Endothelial cell of umbilical vein (primary cell): Measurements from ENCODE around the gene GOLGA2.

Experiments
- POLR2A ChIP-seq: IDR thresholded peaks from 2 replicates; pipeline ENCODE4 v1.6.1; 2012; ENCODE audit warnings: low read depth, mild to moderate bottlenecking, control low read depth, low read length
- TF ChIP-seq, protein P1 (sequence below), 2 donors: IDR thresholded peaks; 1 replicate in 1 of 2; 2 replicates in 1 of 2; pipeline ENCODE4 v1.5.1; 2011; ENCODE audit warnings: low read length in 2 of 2, mild to moderate bottlenecking in 2 of 2, moderate library complexity in 2 of 2, control low read depth in 1 of 2, inconsistent platforms in 1 of 2, low read depth in 1 of 2; ENCODE audit not compliant: insufficient read depth in 1 of 2; ENCODE audit errors: extremely low read depth in 1 of 2
- TF ChIP-seq, protein P2 (sequence below): IDR thresholded peaks from 2 replicates; pipeline ENCODE4 v1.6.1; 2011; ENCODE audit not compliant: insufficient read depth, insufficient read length

DNA sequence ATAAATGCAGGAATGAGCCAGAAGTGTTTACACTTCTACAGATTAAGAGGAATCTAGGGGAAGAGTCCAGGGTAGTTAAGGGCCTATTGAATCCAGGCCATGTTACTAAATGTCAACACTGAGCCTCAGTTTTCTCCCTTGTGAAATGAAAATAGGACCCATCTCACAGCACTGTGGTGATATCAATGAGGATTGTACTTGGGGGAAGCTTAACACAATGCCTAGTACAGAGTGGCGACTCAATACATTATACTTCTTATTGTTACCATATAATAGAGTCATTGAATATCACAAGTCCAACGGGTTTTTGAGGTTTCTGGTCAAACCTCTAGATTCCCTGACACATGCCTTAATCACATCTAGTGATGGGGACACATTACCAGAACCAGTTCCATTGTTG is 41.8 kb upstream of the GOLGA2 start:
- no peak for TF ChIP-seq POLR2A
- TF ChIP-seq, protein P1, sequence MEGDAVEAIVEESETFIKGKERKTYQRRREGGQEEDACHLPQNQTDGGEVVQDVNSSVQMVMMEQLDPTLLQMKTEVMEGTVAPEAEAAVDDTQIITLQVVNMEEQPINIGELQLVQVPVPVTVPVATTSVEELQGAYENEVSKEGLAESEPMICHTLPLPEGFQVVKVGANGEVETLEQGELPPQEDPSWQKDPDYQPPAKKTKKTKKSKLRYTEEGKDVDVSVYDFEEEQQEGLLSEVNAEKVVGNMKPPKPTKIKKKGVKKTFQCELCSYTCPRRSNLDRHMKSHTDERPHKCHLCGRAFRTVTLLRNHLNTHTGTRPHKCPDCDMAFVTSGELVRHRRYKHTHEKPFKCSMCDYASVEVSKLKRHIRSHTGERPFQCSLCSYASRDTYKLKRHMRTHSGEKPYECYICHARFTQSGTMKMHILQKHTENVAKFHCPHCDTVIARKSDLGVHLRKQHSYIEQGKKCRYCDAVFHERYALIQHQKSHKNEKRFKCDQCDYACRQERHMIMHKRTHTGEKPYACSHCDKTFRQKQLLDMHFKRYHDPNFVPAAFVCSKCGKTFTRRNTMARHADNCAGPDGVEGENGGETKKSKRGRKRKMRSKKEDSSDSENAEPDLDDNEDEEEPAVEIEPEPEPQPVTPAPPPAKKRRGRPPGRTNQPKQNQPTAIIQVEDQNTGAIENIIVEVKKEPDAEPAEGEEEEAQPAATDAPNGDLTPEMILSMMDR (IDR thresholded peaks at IDR 0.05; ENCODE audit: extremely low read depth in 1 of 2, insufficient read depth in 1 of 2, low read depth in 1 of 2, low read length in 2 of 2) = no peak
- TF ChIP-seq, protein P2, sequence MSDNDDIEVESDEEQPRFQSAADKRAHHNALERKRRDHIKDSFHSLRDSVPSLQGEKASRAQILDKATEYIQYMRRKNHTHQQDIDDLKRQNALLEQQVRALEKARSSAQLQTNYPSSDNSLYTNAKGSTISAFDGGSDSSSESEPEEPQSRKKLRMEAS = no peak
